Measurements from ENCODE around the gene TM7SF2.

- no peak for TF ChIP-seq CTCF (IDR thresholded peaks at IDR 0.05; ENCODE audit: borderline replicate concordance, extremely low read depth, low read length, poor library complexity, severe bottlenecking)
- no peak for TF ChIP-seq EZH2 (IDR thresholded peaks at IDR 0.05; ENCODE audit: borderline replicate concordance, low read depth, low read length, severe bottlenecking)
Observed at GRCh38 chr11:65136515-65137096, 24.9 kb downstream of the TM7SF2 start.
